ENCODE data around the gene GRIP1.

GRCh38 chr12:66467932-66468331, 210.9 kb downstream of the GRIP1 start:
- no peak for TF ChIP-seq POLR2A (IDR thresholded peaks at IDR 0.05)
- TF ChIP-seq POLR2AphosphoS5 (IDR thresholded peaks at IDR 0.05; ENCODE audit: insufficient read depth in 1 of 2, low read depth in 1 of 2), result no peak

Data from vagina (tissue), 2 donors.